ENCODE measurements around the gene IQGAP3.

Gene IQGAP3

DNA sequence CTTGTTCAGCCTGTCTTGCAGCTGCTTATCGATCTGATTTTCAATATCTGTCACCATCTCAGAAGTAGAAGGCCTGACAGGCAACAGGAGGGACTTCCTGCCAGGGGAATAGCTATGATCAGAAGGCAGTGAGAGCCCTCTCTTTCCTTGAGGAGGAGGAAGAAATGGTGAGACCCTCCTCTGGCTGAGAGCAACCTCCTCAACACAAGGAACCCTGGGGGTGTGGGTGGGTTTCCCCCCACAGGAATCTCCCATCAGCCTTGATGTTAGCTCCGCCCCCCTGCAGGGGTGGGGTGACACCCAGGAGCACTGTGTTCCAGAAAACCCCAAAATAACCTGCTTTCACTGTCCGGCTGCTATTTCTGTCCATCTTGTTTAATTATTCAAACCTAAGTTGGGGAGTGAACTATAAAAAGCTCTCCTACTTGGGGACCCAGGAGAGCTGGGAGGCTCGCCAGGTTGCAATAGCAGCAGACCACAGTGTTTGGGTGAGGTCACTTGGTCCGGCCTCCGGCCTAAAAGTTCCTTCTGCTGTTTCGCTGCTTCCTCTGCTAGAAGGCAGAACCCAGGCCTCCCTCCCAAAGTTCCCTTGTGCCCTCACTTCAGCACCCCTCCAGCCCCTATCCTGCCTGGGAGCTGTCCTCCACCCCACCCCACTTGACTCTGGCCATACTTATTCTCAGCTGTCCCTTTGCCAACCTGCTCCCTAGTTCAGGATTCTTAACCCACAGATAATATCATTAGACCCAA lies 64.0 kb downstream of the IQGAP3 start:
- Histone ChIP-seq H3K4me1 (ENCODE audit: control insufficient read depth in 5 of 5, insufficient read depth in 5 of 5, low read length in 5 of 5) (peaks cover 14 to 47% (median 32%) of the 10 kb centered on the region in 5 donors), H3K9me3 (ENCODE audit: control insufficient read depth in 5 of 5, low read length in 5 of 5) (no peaks in the 10 kb centered on the region), H3K4me3 (ENCODE audit: low read depth in 1 of 5, low read length in 5 of 5) (no peak overlapping the region), H3K36me3 (ENCODE audit: control insufficient read depth in 5 of 5, insufficient read depth in 5 of 5, low read length in 5 of 5) (no peaks in the 10 kb centered on the region), H3K27ac (ENCODE audit: low read depth, low read length) (peak overlapping the region; percentile 24), H3K27me3 (ENCODE audit: control insufficient read depth in 5 of 5, insufficient read depth in 4 of 5, low read length in 5 of 5) (no peaks in the 10 kb centered on the region), H3K9ac (ENCODE audit: low read length in 5 of 5) (peak overlapping the region in 2 of 5 donors; percentile 5 to 16)

DNA sequence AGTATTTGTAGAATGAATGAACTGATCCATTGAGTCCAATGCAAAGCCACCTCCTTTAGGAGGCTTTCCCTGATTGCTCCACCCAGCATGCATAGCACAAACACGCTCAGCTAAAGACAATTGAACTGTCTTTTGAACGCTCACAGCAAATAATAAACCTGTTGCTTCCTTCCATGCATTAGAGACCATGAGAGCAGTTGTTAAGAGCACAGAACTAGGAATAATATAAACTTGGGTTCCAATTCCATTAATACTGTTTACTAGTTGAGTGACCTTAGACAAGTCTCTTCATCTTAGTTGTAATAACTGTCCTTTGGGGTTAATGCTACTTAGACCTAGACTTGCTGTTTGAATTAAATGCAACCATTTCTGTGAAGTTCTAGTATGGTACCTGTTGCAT lies 65.9 kb downstream of the IQGAP3 start:
- no peaks in the 10 kb centered on the region for H3K27me3 ChIP-seq (ENCODE audit: control insufficient read depth in 5 of 5, insufficient read depth in 4 of 5, low read length in 5 of 5)
- H3K9ac ChIP-seq (ENCODE audit: low read length in 5 of 5): no peak overlapping the region
- no peak overlapping the region for H3K4me3 ChIP-seq (ENCODE audit: low read depth in 1 of 5, low read length in 5 of 5)
- H3K4me1 ChIP-seq (ENCODE audit: control insufficient read depth in 5 of 5, insufficient read depth in 5 of 5, low read length in 5 of 5): peaks cover 26 to 66% (median 51%) of the 10 kb centered on the region in 5 donors
- H3K36me3 ChIP-seq (ENCODE audit: control insufficient read depth in 5 of 5, insufficient read depth in 5 of 5, low read length in 5 of 5): no peaks in the 10 kb centered on the region
- no peaks in the 10 kb centered on the region for H3K9me3 ChIP-seq (ENCODE audit: control insufficient read depth in 5 of 5, low read length in 5 of 5)
- peak overlapping the region; percentile 99 for H3K27ac ChIP-seq (ENCODE audit: low read depth, low read length)

DNA sequence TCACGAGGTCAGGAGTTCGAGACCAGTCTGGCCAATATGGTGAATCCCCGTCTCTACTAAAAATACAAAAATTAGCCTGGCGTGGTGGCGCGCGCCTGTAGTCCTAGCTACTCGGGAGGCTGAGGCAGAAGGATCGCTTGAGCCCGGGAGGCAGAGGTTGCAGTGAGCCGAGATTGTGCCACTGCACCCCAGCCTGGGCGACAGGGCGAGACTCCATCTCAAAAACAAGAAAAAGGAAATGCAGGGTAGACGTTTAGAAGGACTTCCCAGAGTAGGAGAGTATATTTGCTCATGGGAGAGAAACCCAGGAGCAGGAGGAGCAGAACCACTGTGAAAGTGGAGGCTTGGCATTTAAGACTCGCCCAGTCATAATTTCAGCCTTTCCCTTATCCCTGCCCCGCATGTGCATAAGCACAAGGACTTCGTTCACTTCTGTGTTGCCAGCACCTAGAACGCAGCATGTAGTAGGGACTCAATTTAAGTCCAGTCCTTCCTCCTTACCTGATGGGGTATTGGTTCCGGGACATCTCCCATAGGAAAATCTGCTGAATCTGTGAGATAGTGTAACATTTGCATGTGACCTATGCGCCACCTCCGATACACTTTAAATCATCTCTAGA lies 66.6 kb downstream of the IQGAP3 start:
- Histone ChIP-seq H3K4me1 (ENCODE audit: control insufficient read depth in 5 of 5, insufficient read depth in 5 of 5, low read length in 5 of 5) (peaks cover 26 to 70% (median 52%) of the 10 kb centered on the region in 5 donors), H3K4me3 (ENCODE audit: low read depth in 1 of 5, low read length in 5 of 5) (peak overlapping the region in 3 of 5 donors; percentile 34 to 57 (median 39)), H3K9me3 (ENCODE audit: control insufficient read depth in 5 of 5, low read length in 5 of 5) (no peaks in the 10 kb centered on the region), H3K27ac (ENCODE audit: low read depth, low read length) (peak overlapping the region; percentile 99), H3K9ac (ENCODE audit: low read length in 5 of 5) (no peak overlapping the region), H3K36me3 (ENCODE audit: control insufficient read depth in 5 of 5, insufficient read depth in 5 of 5, low read length in 5 of 5) (no peaks in the 10 kb centered on the region), H3K27me3 (ENCODE audit: control insufficient read depth in 5 of 5, insufficient read depth in 4 of 5, low read length in 5 of 5) (no peaks in the 10 kb centered on the region)

DNA sequence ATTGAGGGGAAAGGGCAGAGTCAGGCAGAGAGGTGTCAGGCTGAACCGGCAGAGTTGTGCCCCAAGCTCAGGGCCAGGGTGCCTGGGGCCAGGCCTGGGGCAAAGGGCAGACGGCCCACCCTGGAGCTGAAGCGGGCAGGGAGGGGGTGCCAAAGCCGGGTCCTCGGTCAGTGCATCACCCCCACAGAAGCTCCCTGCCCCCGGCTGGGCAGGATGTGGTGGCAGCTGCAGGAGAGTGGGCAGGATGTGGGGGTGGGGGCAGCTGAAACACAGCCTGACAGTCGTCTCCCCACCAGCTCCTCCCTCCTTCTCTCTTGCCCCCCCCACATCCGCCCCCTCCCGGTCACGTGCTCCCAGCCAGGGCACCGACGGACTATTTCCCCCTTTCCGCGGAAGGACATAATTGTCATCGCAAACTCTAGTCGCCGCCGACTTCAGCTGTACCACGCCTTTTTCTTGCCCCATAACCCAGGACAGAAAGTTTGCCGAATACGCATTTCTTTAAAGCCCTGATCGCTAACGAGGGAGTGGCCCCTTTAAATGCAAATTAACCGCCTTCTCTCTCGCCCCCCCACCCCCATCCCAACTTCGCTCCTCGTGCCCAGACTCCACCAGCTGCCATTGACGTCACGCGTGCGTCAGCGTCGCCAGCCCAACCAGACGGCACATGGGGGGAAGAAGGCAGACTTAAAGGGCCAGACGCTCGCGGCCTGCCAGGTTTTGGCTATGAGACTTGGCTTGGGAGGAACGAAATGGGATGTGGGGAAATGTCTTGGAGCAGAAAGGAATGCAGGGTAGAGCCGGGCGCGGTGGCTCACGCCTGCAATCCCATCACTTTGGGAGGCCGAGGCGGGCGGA lies 67.3 kb downstream of the IQGAP3 start:
- Histone ChIP-seq H3K4me3 (ENCODE audit: low read depth in 1 of 5, low read length in 5 of 5) (peak overlapping the region in 4 of 5 donors; percentile 19 to 57 (median 44)), H3K9me3 (ENCODE audit: control insufficient read depth in 5 of 5, low read length in 5 of 5) (no peaks in the 10 kb centered on the region), H3K4me1 (ENCODE audit: control insufficient read depth in 5 of 5, insufficient read depth in 5 of 5, low read length in 5 of 5) (peaks cover 26 to 65% (median 52%) of the 10 kb centered on the region in 5 donors), H3K27ac (ENCODE audit: low read depth, low read length) (peak overlapping the region; percentile 99), H3K9ac (ENCODE audit: low read length in 5 of 5) (peak overlapping the region; percentile 12 to 80 (median 55)), H3K27me3 (ENCODE audit: control insufficient read depth in 5 of 5, insufficient read depth in 4 of 5, low read length in 5 of 5) (no peaks in the 10 kb centered on the region), H3K36me3 (ENCODE audit: control insufficient read depth in 5 of 5, insufficient read depth in 5 of 5, low read length in 5 of 5) (no peaks in the 10 kb centered on the region)

GRCh38 chr1:156504438-156504813 lies 67.9 kb downstream of the IQGAP3 start:
- H3K9me3 ChIP-seq (ENCODE audit: control insufficient read depth in 5 of 5, low read length in 5 of 5): no peaks in the 10 kb centered on the region
- peak overlapping the region; percentile 99 for H3K27ac ChIP-seq (ENCODE audit: low read depth, low read length)
- peak overlapping the region in 4 of 5 donors; percentile 19 to 57 (median 44) for H3K4me3 ChIP-seq (ENCODE audit: low read depth in 1 of 5, low read length in 5 of 5)
- H3K27me3 ChIP-seq (ENCODE audit: control insufficient read depth in 5 of 5, insufficient read depth in 4 of 5, low read length in 5 of 5): no peaks in the 10 kb centered on the region
- no peaks in the 10 kb centered on the region for H3K36me3 ChIP-seq (ENCODE audit: control insufficient read depth in 5 of 5, insufficient read depth in 5 of 5, low read length in 5 of 5)
- peak overlapping the region; percentile 52 to 87 (median 59) for H3K9ac ChIP-seq (ENCODE audit: low read length in 5 of 5)
- H3K4me1 ChIP-seq (ENCODE audit: control insufficient read depth in 5 of 5, insufficient read depth in 5 of 5, low read length in 5 of 5): peaks cover 26 to 68% (median 54%) of the 10 kb centered on the region in 5 donors

DNA sequence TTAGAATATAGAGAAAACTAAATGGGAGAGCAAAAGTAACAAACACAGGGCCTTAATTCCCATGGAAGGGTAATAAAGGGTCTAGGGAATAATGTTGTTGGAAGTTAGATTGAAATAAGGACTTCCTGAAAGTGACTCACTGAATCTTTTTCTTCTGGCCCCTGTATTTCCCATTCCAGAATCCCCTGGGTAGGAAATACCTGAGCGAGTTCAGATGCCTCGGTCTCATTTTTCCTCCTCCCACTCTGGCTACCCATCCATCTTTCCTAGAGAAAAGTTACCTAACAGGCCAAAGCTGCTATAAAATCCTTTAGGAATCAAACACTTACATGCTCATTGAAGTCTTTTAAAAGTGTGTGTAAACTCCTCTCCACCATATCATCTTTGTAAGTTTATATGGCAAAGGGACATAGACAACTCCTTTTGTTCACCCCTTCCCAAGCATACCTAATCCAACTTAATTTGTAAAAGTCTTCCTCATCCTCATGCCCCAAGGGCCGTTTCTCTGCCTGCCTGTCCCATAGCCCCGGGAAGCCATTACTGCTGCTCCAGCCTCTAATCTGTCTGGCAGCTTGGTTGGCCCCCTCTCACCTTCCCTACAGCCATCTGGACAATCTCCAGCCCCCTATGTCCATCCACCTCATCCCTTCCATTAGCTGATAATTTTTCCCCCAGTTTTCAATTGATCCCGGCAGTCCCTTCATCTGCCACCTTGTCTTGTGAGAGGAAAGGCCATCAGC lies 68.5 kb downstream of the IQGAP3 start:
- Histone ChIP-seq H3K36me3 (ENCODE audit: control insufficient read depth in 5 of 5, insufficient read depth in 5 of 5, low read length in 5 of 5) (no peaks in the 10 kb centered on the region), H3K27me3 (ENCODE audit: control insufficient read depth in 5 of 5, insufficient read depth in 4 of 5, low read length in 5 of 5) (no peaks in the 10 kb centered on the region), H3K4me3 (ENCODE audit: low read depth in 1 of 5, low read length in 5 of 5) (peak overlapping the region in 4 of 5 donors; percentile 35 to 57 (median 40)), H3K27ac (ENCODE audit: low read depth, low read length) (peak overlapping the region; percentile 99), H3K9ac (ENCODE audit: low read length in 5 of 5) (peak overlapping the region; percentile 55 to 87 (median 74)), H3K4me1 (ENCODE audit: control insufficient read depth in 5 of 5, insufficient read depth in 5 of 5, low read length in 5 of 5) (peaks cover 28 to 71% (median 59%) of the 10 kb centered on the region in 5 donors), H3K9me3 (ENCODE audit: control insufficient read depth in 5 of 5, low read length in 5 of 5) (no peaks in the 10 kb centered on the region)

DNA sequence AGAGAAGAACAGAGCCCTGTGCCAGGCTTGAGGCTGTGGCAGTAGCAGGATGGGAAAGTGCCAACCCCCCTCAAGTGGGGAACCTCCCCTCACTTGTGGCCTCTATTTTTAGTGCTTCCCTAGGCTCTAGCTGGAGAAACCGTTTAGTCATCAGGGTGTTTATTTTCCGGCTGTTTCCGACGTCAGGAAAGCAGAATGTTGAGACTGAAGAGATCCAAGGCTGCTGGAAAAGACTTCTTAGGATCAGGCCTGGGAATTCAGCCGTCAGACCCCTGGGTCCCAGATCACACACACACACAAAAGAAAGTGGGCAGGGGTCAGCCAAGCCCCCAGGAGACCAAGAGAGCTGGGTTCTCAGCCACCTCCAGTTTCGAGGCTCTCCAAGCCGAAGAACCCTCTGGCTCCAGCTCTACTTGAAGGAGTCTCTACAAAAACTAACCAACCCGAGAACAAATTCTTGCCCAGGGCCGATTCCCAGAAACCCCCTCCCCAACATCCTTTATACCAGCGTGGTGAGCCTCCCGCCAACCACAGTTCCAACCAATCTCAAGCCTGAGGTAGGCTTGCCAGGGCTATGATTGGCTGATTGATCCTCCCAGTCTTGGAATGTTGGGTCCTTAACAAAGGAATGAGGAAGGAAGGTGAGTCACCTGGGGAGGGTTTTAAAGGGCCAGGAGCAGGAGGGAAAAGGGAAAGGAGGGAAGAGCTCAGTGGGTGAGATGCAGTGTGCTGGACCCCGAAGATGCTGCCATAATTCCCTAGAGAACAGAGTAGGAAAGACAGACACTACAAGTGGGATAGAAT lies 69.3 kb downstream of the IQGAP3 start:
- H3K9me3 ChIP-seq (ENCODE audit: control insufficient read depth in 5 of 5, low read length in 5 of 5): no peaks in the 10 kb centered on the region
- peak overlapping the region in 4 of 5 donors; percentile 35 to 41 (median 38) for H3K4me3 ChIP-seq (ENCODE audit: low read depth in 1 of 5, low read length in 5 of 5)
- peaks cover 34 to 71% (median 60%) of the 10 kb centered on the region in 5 donors for H3K4me1 ChIP-seq (ENCODE audit: control insufficient read depth in 5 of 5, insufficient read depth in 5 of 5, low read length in 5 of 5)
- no peaks in the 10 kb centered on the region for H3K27me3 ChIP-seq (ENCODE audit: control insufficient read depth in 5 of 5, insufficient read depth in 4 of 5, low read length in 5 of 5)
- peak overlapping the region; percentile 49 to 87 (median 74) for H3K9ac ChIP-seq (ENCODE audit: low read length in 5 of 5)
- peak overlapping the region; percentile 99 for H3K27ac ChIP-seq (ENCODE audit: low read depth, low read length)
- H3K36me3 ChIP-seq (ENCODE audit: control insufficient read depth in 5 of 5, insufficient read depth in 5 of 5, low read length in 5 of 5): no peaks in the 10 kb centered on the region

- peak overlapping the region in 4 of 5 donors; percentile 19 to 87 (median 66) for H3K9ac ChIP-seq (ENCODE audit: low read length in 5 of 5)
- no peaks in the 10 kb centered on the region for H3K27me3 ChIP-seq (ENCODE audit: control insufficient read depth in 5 of 5, insufficient read depth in 4 of 5, low read length in 5 of 5)
- H3K27ac ChIP-seq (ENCODE audit: low read depth, low read length): peak overlapping the region; percentile 99
- H3K4me1 ChIP-seq (ENCODE audit: control insufficient read depth in 5 of 5, insufficient read depth in 5 of 5, low read length in 5 of 5): peaks cover 35 to 73% (median 64%) of the 10 kb centered on the region in 5 donors
- no peaks in the 10 kb centered on the region for H3K9me3 ChIP-seq (ENCODE audit: control insufficient read depth in 5 of 5, low read length in 5 of 5)
- H3K36me3 ChIP-seq (ENCODE audit: control insufficient read depth in 5 of 5, insufficient read depth in 5 of 5, low read length in 5 of 5): no peaks in the 10 kb centered on the region
- H3K4me3 ChIP-seq (ENCODE audit: low read depth in 1 of 5, low read length in 5 of 5): peak overlapping the region in 4 of 5 donors; percentile 26 to 39 (median 36)
Observed at GRCh38 chr1:156502391-156502893, 69.9 kb downstream of the IQGAP3 start.
